WI38 (cell line): ENCODE data around the gene DLGAP5.

Experiments
- H3K4me3 ChIP-seq: 2 replicates; pipeline ENCODE4 v1.5.1; 2011; ENCODE audit warnings: low read depth, mild to moderate bottlenecking, control low read depth, low read length
- TF ChIP-seq, protein P1 (sequence below): IDR thresholded peaks from 2 replicates; pipeline ENCODE4 v1.5.1; 2012; ENCODE audit warnings: low read depth, mild to moderate bottlenecking, control low read depth, low read length

The DLGAP5 gene

DNA sequence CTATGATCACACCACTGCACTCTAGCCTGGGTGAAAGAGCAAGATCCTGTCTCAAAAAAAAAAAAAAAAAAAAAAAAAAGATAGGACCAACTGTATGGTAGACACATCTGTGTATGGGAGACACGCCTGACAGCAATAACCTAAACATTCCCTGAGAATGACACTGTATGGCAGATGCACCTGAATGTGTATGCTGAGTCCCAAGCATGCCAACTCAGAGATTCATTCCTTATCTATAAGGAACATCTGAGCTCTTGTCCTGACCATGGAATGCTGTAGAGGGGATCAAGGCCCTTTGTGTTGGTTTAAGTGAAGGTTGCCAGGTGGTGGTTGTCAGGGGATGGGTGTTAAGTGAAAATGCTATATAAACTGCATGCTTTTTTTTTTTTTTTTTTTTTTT lies 81.5 kb downstream of the DLGAP5 start:
- no peak overlapping the region for H3K4me3 ChIP-seq
- TF ChIP-seq, protein P1, sequence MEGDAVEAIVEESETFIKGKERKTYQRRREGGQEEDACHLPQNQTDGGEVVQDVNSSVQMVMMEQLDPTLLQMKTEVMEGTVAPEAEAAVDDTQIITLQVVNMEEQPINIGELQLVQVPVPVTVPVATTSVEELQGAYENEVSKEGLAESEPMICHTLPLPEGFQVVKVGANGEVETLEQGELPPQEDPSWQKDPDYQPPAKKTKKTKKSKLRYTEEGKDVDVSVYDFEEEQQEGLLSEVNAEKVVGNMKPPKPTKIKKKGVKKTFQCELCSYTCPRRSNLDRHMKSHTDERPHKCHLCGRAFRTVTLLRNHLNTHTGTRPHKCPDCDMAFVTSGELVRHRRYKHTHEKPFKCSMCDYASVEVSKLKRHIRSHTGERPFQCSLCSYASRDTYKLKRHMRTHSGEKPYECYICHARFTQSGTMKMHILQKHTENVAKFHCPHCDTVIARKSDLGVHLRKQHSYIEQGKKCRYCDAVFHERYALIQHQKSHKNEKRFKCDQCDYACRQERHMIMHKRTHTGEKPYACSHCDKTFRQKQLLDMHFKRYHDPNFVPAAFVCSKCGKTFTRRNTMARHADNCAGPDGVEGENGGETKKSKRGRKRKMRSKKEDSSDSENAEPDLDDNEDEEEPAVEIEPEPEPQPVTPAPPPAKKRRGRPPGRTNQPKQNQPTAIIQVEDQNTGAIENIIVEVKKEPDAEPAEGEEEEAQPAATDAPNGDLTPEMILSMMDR, result no peak

DNA sequence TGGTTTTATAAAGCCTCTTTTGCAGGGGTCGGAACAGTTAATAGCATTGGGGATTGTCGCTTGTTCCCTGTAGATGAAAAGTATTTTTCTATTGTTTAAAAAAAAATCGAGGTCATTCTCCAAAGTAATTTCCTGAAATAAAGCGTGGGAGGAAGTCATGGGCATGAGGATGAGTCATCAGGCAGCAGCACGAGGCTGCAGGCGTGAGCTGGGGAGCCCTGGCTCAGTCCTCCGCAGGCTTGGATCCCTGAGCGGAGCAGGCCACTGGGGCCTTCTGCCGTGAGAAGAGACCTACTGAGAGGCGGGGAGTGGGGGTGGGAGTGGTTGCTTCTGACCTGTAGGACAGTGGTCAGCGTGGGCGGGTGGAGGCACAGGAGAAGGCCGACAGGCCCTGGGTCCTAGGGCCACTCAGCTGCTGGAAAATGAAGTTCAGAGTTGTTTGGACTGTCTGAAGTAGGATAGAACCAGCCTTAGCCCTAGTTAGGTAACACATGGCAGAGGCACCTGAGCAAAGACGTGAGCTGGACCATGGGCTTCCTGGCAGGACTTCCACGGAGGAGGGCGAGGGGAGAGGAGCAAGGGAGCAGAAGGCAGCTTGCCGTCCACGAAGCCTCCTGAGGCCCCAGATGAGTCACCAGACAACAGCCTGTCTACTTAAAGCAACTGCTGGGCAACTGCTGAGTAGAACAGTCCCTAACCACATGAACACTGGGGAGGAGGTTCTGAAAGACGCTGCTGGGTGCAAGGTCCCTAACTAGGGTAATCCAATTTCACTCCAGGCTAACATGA lies 83.4 kb downstream of the DLGAP5 start:
- TF ChIP-seq, protein P1, result no peak
- peak overlapping the region; percentile 11; the same call in 1 of the 2 replicates for H3K4me3 ChIP-seq

DNA sequence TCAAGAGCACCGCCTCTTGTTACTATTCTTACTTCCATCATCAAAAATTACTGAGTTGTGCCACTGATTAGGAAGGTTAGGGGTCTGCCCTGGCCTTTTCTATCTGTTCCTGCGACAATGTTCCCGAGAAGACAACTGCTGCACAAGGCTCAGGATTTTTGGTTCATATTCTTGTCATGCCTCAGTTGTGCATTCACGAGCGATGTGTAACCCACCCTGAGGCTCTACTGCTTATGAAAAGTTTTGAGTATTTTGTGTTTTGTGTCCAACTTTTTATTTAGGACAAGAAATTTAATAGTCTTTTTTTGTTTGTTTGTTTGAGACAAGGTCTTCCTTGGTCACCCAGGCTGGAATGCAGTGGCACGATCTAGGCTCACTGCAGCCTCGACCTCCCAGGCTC lies 85.4 kb downstream of the DLGAP5 start:
- TF ChIP-seq, protein P1, result no peak
- H3K4me3 ChIP-seq, result no peak overlapping the region

DNA sequence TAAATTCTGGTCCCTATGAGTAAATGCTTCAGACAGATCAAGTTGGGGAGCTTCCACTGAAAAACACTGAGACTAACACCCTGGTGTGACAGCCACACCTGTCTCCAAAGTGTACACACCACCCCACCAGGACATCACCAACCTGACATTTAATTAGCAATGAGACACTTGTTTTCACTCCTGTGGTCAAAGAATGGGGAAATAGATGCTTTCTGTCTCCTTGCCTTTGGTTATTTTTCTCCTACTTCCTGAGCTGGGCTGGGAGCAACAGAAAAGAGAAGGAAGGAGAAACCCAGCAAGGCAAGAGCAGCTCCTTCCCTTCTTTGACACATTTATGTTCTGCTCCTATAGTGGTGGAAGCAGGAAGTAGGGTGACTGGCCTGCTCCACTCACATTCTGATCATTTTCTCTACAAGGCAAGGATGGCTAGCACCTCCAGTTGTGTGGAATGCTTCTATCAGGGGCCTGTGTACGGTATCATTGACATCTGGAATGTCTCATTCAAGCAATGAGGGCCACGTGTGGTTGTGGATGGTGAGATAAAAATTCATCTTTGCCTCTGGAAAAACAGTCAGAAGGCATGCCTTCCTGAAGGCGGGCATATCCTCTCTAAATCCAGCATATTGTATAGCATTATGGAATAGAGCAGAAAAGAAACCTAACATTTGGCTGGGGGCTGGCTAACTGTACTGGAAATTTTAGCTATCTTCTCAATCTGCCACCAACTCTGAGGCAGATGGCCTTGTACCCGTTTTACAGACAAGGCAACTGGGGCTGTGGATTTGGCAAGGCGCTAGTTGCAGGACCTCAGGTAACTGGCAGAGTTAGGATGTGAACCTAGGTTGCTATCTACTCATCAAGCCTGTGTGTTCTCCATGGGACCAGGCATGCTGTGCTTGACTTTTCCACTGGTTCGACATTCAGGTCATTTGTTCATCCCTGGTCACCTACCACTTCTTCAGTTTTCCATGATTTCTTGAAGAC lies 87.1 kb downstream of the DLGAP5 start:
- H3K4me3 ChIP-seq, result no peak overlapping the region
- TF ChIP-seq, protein P1, result no peak

DNA sequence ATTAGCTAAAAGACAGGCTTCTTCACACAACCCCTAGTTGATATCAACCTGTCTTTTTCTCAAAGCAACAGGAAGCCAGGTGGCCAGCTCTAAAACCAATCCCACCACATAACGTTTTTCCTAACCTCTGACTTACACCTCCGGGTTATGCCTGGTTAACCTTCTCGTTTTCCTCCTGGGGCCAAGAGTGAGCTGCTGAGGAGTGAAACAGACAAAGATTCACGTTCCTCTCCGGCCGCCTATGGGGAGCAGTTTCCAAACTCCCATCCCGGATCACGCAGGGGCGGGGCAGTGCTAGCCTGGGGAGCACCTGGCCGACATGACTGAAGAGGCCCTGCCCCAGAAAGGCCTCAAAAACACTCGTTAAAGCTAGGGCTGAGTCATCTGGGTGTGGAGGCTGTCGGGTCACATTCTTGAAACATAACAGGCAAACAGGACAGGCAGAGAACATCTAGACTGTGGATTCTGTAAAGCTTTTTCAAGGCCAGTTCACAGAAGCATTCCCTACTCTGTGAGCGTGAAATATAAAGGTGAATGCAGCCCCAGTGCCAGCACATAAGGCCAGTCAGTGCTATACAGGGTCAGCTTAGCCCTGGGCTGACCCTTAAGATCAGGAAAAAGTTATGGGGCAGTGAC lies 88.3 kb downstream of the DLGAP5 start:
- TF ChIP-seq, protein P1, result no peak
- H3K4me3 ChIP-seq, result peak overlapping the region; percentile 32

DNA sequence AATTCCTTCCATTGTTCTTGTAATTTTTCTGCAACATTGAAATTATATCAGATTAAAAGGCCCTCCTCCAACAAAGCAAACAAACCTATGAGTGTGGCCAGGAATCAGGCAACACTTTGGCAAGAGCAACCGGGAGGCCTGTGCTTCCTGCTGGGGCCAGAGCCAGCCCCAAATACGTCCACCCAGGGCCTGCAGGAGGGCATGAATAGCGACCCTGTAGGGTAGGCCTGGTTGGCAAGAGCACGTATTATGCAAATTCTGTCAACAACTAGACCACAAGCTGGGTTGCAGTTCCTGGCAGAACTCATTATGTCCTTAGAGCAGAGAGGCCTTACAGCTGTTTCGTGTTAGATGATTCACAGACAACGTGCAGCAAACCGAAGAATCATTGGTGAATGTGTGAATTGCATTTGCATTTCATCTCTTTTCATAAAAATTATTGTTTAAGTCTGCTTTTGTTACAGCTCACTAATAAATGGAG lies 89.2 kb downstream of the DLGAP5 start:
- no peak overlapping the region; the same call in 1 of the 2 replicates for H3K4me3 ChIP-seq
- TF ChIP-seq, protein P1, result no peak
